ENCODE results near the gene STK11IP. TPM values are rescaled to one million over a fixed set of nuclear protein-coding genes. Genes with fewer than 3 reads are reported as not detected.

Gene STK11IP
- total and polyA plus RNA-seq, 10 of the 15 experiments (the other 5 are each of a cell fraction or from before 2014, with no cell fraction given) = 0.42 to 24.0 (median 11.4) TPM

DNA sequence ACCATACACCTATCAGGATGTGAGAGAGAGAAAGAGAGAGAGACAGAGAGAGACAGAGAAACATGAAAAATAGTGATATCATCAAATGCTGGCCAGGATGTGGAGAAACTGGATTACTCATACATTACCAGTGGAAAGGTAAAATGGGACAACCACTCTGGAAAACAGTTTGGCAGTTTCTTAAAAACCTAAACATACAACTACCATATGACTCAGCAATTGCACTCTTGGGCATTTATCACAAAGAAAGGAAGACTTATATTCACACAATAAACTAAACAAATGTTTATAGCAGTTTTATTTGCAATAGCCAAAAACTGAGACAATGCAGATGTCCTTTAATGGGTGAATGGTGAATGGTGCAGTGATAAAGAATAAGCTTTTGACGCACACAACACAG is 58.9 kb downstream of the STK11IP start (continued):
- TF ChIP-seq, protein P1, sequence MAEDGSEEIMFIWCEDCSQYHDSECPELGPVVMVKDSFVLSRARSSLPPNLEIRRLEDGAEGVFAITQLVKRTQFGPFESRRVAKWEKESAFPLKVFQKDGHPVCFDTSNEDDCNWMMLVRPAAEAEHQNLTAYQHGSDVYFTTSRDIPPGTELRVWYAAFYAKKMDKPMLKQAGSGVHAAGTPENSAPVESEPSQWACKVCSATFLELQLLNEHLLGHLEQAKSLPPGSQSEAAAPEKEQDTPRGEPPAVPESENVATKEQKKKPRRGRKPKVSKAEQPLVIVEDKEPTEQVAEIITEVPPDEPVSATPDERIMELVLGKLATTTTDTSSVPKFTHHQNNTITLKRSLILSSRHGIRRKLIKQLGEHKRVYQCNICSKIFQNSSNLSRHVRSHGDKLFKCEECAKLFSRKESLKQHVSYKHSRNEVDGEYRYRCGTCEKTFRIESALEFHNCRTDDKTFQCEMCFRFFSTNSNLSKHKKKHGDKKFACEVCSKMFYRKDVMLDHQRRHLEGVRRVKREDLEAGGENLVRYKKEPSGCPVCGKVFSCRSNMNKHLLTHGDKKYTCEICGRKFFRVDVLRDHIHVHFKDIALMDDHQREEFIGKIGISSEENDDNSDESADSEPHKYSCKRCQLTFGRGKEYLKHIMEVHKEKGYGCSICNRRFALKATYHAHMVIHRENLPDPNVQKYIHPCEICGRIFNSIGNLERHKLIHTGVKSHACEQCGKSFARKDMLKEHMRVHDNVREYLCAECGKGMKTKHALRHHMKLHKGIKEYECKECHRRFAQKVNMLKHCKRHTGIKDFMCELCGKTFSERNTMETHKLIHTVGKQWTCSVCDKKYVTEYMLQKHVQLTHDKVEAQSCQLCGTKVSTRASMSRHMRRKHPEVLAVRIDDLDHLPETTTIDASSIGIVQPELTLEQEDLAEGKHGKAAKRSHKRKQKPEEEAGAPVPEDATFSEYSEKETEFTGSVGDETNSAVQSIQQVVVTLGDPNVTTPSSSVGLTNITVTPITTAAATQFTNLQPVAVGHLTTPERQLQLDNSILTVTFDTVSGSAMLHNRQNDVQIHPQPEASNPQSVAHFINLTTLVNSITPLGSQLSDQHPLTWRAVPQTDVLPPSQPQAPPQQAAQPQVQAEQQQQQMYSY (CRISPR knock-in tag; IDR thresholded peaks at IDR 0.05) = no peak
- no peak for TF ChIP-seq NFXL1 (IDR thresholded peaks at IDR 0.05; ENCODE audit: borderline replicate concordance)

DNA sequence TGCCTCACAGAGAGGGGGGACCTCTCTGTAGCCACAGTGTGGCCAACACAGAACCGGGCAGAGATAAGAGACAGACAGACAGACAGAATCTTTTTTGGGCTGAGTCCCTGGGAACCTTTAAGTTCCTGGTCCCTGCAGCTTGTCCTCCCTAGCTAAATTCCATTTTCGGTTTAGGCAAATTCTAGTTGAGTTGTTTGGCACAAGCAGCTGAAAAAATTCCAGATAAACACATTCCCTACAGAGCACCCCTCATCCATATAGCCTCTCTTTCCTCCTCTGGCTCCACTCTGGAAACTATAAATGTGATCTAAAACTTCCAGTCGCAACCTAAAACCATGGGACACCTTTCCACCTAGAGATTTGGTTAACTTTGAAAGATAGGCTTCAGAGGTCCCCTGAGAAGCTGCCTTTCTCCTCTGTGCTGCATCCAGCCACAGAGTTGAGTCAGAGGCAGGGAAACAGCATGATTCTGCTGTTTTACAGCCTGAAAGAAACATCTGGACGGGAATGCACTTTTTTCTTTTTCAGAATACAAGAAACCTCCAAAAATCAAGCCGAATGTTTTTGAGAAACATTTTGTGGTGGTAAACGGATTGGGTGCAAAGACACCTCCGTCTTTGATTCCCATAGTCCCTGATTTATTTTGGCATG is 60.7 kb downstream of the STK11IP start:
- RAD21 ChIA-PET (ENCODE audit: unreplicated experiment) = no interaction called here
- BruUV-seq (replicated peaks) = no TSS peak
- H3K27ac ChIP-seq (ENCODE audit: control insufficient read depth, insufficient read depth) = no peak overlapping the region
- peaks cover 9% of the 10 kb centered on the region for H3K4me1 ChIP-seq (ENCODE audit: control insufficient read depth, insufficient read depth, low read length)
- H3K27me3 ChIP-seq (replicated peaks in 1 of 2; ENCODE audit: control insufficient read depth in 2 of 2, insufficient read depth in 2 of 2, low read length in 1 of 2) = no peaks in the 10 kb centered on the region
- H3K9me3 ChIP-seq (replicated peaks; ENCODE audit: control insufficient read depth, insufficient read depth, low read length) = peaks cover 8% of the 10 kb centered on the region; the same call in 2 of the 3 replicates
- no peak overlapping the region for H3K4me2 ChIP-seq (ENCODE audit: control insufficient read depth, insufficient read depth)
- SMC1A ChIA-PET (ENCODE audit: uncharacterized antibody, unreplicated experiment) = interaction anchor here (0.5 to 1.5 kb wide), 3 partner anchors 13 to 343 kb away, joined by 3 read pairs; no protein-coding TSS in a partner anchor
- FAIRE-seq (no peak), ATAC-seq (no peak), DNase-seq (ENCODE audit: low read depth, low spot score) (no peak)
- no peaks in the 10 kb centered on the region for H3K36me3 ChIP-seq (ENCODE audit: control insufficient read depth in 2 of 2, insufficient read depth in 2 of 2, low read length in 1 of 2)
- no peaks in the 10 kb centered on the region for H3K79me2 ChIP-seq (ENCODE audit: control insufficient read depth, insufficient read depth, low read length)
- POLR2A ChIA-PET = interaction anchor here (0.6 kb wide), 1 partner anchor 64 kb away, joined by 5 read pairs; no protein-coding TSS in a partner anchor
- intact Hi-C loops (cut with micrococcal nuclease; ENCODE audit: unreplicated experiment) = no loop called here
- H2AFZ ChIP-seq (ENCODE audit: control insufficient read depth, low read depth, low read length) = no peak overlapping the region
- no peak overlapping the region for H3K4me3 ChIP-seq
- WGBS (ENCODE audit: insufficient coverage, insufficient replicate concordance, low lambda C conversion rate, missing lambda C conversion rate) = 13% methylated on average over 7 of the region's 7 CpGs
- in situ Hi-C loops (cut with MboI) = no loop called here
- no peaks in the 10 kb centered on the region for H4K20me1 ChIP-seq (ENCODE audit: control insufficient read depth, insufficient read depth)
- CTCF ChIA-PET = interaction anchor here (0.7 to 3.9 kb wide), 3 partner anchors 13 to 31 kb away, joined by 3 to 15 read pairs (median 7); no protein-coding TSS in a partner anchor
- no peak overlapping the region for H3K9ac ChIP-seq (ENCODE audit: control insufficient read depth, insufficient read depth, low read length)
- TF ChIP-seq ASH2L (IDR thresholded peaks at IDR 0.05; ENCODE audit: borderline replicate concordance, low read depth) (no peak), CUX1 (IDR thresholded peaks at IDR 0.05; ENCODE audit: insufficient replicate concordance, low read depth, low read length) (no peak), ELK1 (IDR thresholded peaks at IDR 0.05; ENCODE audit: low read depth, low read length) (no peak), NR2C2 (IDR thresholded peaks at IDR 0.05; ENCODE audit: borderline replicate concordance, control insufficient read depth, insufficient read length, low read depth) (no peak), JUND (IDR thresholded peaks at IDR 0.05; ENCODE audit: low read depth, low read length) (no peak), NFIC (IDR thresholded peaks at IDR 0.05; ENCODE audit: low read depth, low read length) (no peak)
- TF ChIP-seq, protein P2, sequence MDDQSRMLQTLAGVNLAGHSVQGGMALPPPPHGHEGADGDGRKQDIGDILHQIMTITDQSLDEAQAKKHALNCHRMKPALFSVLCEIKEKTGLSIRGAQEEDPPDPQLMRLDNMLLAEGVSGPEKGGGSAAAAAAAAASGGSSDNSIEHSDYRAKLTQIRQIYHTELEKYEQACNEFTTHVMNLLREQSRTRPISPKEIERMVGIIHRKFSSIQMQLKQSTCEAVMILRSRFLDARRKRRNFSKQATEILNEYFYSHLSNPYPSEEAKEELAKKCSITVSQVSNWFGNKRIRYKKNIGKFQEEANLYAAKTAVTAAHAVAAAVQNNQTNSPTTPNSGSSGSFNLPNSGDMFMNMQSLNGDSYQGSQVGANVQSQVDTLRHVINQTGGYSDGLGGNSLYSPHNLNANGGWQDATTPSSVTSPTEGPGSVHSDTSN (IDR thresholded peaks at IDR 0.05; ENCODE audit: insufficient replicate concordance, low read depth, low read length) = no peak
